COLO668 (cell line): Measurements from ENCODE around the gene NEO1.
A peak's percentile ranks its signal among the peaks of the same experiment; 100 is the strongest.
"Not testable (repeated sequence)": the region's sequence is repeated elsewhere in the genome, so short reads cannot be mapped to it uniquely, and the experiment has no call there.

Experiments used
- DNase-seq: peaks from one replicate; lab custom pipeline; 2025; ENCODE audit not compliant: unreplicated experiment; lab: John Stamatoyannopoulos, UW

NEO1 gene

GRCh38 chr15:73183071-73183470, 130.8 kb downstream of the NEO1 start:
- no peak for DNase-seq

GRCh38 chr15:73190189-73190601, 137.9 kb downstream of the NEO1 start:
- DNase-seq: no peak

- DNase-seq: no peak
Measured at GRCh38 chr15:73195166-73195565, 142.9 kb downstream of the NEO1 start.

GRCh38 chr15:73196113-73196512, 143.8 kb downstream of the NEO1 start:
- DNase-seq: no peak

GRCh38 chr15:73200339-73200738, 148.1 kb downstream of the NEO1 start:
- no peak for DNase-seq

- DNase-seq: no peak
Measured at GRCh38 chr15:73210630-73211029, 158.4 kb downstream of the NEO1 start.

GRCh38 chr15:73212424-73212823, 160.2 kb downstream of the NEO1 start:
- DNase-seq: no peak

- DNase-seq: not testable (repeated sequence)
Measured at GRCh38 chr15:73221450-73221849, 169.2 kb downstream of the NEO1 start.

GRCh38 chr15:73225358-73226015, 173.2 kb downstream of the NEO1 start:
- no peak for DNase-seq

GRCh38 chr15:73226093-73226814, 174.0 kb downstream of the NEO1 start:
- no peak for DNase-seq

- no peak for DNase-seq
Measured at GRCh38 chr15:73227433-73228056, 175.3 kb downstream of the NEO1 start.

GRCh38 chr15:73228128-73228646, 175.9 kb downstream of the NEO1 start:
- no peak for DNase-seq

- no peak for DNase-seq
Measured at GRCh38 chr15:73231661-73232419, 179.6 kb downstream of the NEO1 start.

- DNase-seq: no peak
Measured at GRCh38 chr15:73232776-73233175, 180.5 kb downstream of the NEO1 start.

GRCh38 chr15:73233623-73234022, 181.4 kb downstream of the NEO1 start:
- no peak for DNase-seq

GRCh38 chr15:73237910-73238309, 185.6 kb downstream of the NEO1 start:
- no peak for DNase-seq

GRCh38 chr15:73239564-73240215, 187.4 kb downstream of the NEO1 start:
- DNase-seq: no peak

GRCh38 chr15:73240866-73241499, 188.7 kb downstream of the NEO1 start:
- DNase-seq: peak; percentile 61

GRCh38 chr15:73244333-73244732, 192.1 kb downstream of the NEO1 start:
- DNase-seq: no peak

- no peak for DNase-seq
Measured at GRCh38 chr15:73246439-73246838, 194.2 kb downstream of the NEO1 start.
